Psoas muscle (tissue), 8 donors: ENCODE data around the gene LLGL1. TPM values are rescaled to one million over a fixed set of nuclear protein-coding genes. Genes with fewer than 3 reads are reported as not detected.

ENCODE experiments used
- ATAC-seq, 4 donors: fragments of 200-7000 bp; cut with Tn5 transposase; one replicate each; pipeline ENCODE4 v1.9.1; 2020; ENCODE audit warnings: moderate library complexity in 3 of 4, mild to moderate bottlenecking in 2 of 4
- DNase-seq, 2 donors: peaks; one replicate each; pipeline ENCODE4 v3.0.0-alpha.2; 2020
- H3K27ac ChIP-seq: fragments of 200-600 bp; one replicate; pipeline ENCODE4 v1.8.0; 2022
- H3K27me3 ChIP-seq, 3 donors: fragments of 200-600 bp in 1 of 3; one replicate each; pipeline versions ENCODE4 v1.6.1 to v1.8.0; 2013 to 2022; ENCODE audit warnings: low read length in 2 of 3, mild to moderate bottlenecking in 2 of 3, moderate library complexity in 1 of 3; ENCODE audit not compliant: insufficient read depth in 3 of 3
- H3K36me3 ChIP-seq, 2 donors: fragments of 200-600 bp in 1 of 2; one replicate each; pipeline versions ENCODE4 v1.6.1 to v1.8.0; 2013 to 2022; ENCODE audit warnings: low read depth in 1 of 2, mild to moderate bottlenecking in 1 of 2, moderate library complexity in 1 of 2; ENCODE audit not compliant: insufficient read depth in 1 of 2
- H3K4me1 ChIP-seq: fragments of 200-600 bp; one replicate; pipeline ENCODE4 v1.8.0; 2022
- H3K4me3 ChIP-seq: fragments of 200-600 bp; one replicate; pipeline ENCODE4 v1.8.0; 2022; ENCODE audit warnings: mild to moderate bottlenecking
- H3K9me3 ChIP-seq: fragments of 200-600 bp; one replicate; pipeline ENCODE4 v1.8.0; 2022
- WGBS, 3 donors: extraction: QIAGEN DNeasy Blood & Tissue Kit; methylation state at CpG; one replicate each; pipeline versions ENCODE4 v1.1.6 to v1.1.7; 2013; 5-methylcytosine and 5-hydroxymethylcytosine counted together
- intact Hi-C, 2 donors: fragments of 100-400 bp; cut with DNase I; formaldehyde crosslinking; loops; one replicate each; pipeline versions ENCODE4 v1.11.0 to v1.14.2; 2022
- polyA plus RNA-seq, 3 donors: library from polyadenylated mRNA; stranded (reverse); fragments of 200-250 nt; gene quantifications; one replicate each; pipeline ENCODE4 v1.2.3, GENCODE V29; 2013
- total RNA-seq, 4 donors: library from RNA; stranded (reverse); fragmentation: NEBNext Ultra II Directional in 2 of 4; extraction: Animal tissue kit (Norgen Biotek cat#: 25700) in 2 of 4; gene quantifications; one replicate each; pipeline versions ENCODE4 v1.2.1 to v1.2.4, GENCODE V29; 2021 to 2023
- TF ChIP-seq, protein P1 (sequence below): fragments of 200-600 bp; IDR thresholded peaks from one replicate; pipeline ENCODE4 v1.8.0; 2022; ENCODE audit warnings: antibody characterized with exemption
- donor health status: healthy with polysubstance abuse.
- donor health status: DM: no; HTN: no; CAD: no; lungs with moderate emphysema.
- donor health status: Bipolar disorder and iron deficiency.
- donor health status: healthy.
- donor health status: DM: yes; HTN: yes; CAD: no.
- donor health status: DM: no; HTN: no; CAD: no.
- donor health status: DM: no; HTN: no; CAD: no.
- donor health status: DM: yes; HTN: yes; CAD: no.

LLGL1 gene
- total and polyA plus RNA-seq, 7 donors = 5.1 to 9.5 (median 8.2) TPM

- intact Hi-C loops = no loop called here
- ATAC-seq (peak in 2 of 4 donors; percentile 6 to 29), DNase-seq (no peak)
- no peaks in the 10 kb centered on the region for H3K9me3 ChIP-seq
- H3K4me1 ChIP-seq = peaks cover 88% of the 10 kb centered on the region
- H3K27ac ChIP-seq = peak overlapping the region; percentile 96
- peak overlapping the region; percentile 42 for H3K4me3 ChIP-seq
- peaks cover 8 to 36% of the 10 kb centered on the region in 2 donors for H3K36me3 ChIP-seq
- no peaks in the 10 kb centered on the region for H3K27me3 ChIP-seq
- WGBS, 3 donors = 7 to 14% (median 11%) methylated on average over 3 of the region's 3 CpGs
- TF ChIP-seq, protein P1, sequence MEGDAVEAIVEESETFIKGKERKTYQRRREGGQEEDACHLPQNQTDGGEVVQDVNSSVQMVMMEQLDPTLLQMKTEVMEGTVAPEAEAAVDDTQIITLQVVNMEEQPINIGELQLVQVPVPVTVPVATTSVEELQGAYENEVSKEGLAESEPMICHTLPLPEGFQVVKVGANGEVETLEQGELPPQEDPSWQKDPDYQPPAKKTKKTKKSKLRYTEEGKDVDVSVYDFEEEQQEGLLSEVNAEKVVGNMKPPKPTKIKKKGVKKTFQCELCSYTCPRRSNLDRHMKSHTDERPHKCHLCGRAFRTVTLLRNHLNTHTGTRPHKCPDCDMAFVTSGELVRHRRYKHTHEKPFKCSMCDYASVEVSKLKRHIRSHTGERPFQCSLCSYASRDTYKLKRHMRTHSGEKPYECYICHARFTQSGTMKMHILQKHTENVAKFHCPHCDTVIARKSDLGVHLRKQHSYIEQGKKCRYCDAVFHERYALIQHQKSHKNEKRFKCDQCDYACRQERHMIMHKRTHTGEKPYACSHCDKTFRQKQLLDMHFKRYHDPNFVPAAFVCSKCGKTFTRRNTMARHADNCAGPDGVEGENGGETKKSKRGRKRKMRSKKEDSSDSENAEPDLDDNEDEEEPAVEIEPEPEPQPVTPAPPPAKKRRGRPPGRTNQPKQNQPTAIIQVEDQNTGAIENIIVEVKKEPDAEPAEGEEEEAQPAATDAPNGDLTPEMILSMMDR = no peak
Measured at GRCh38 chr17:18191236-18191667, 34.2 kb upstream of the LLGL1 start.

GRCh38 chr17:18191967-18192366 is 33.5 kb upstream of the LLGL1 start:
- H3K9me3 ChIP-seq = no peaks in the 10 kb centered on the region
- ATAC-seq = peak in 2 of 4 donors; percentile 29 to 34
- peak overlapping the region; percentile 96 for H3K27ac ChIP-seq
- peaks cover 8 to 43% of the 10 kb centered on the region in 2 donors for H3K36me3 ChIP-seq
- DNase-seq = no peak
- peaks cover 92% of the 10 kb centered on the region for H3K4me1 ChIP-seq
- WGBS, 3 donors = 80 to 90% (median 84%) methylated on average over 2 of the region's 2 CpGs
- TF ChIP-seq, protein P1 = peak; percentile 15
- H3K27me3 ChIP-seq = no peaks in the 10 kb centered on the region
- intact Hi-C loops = no loop called here
- no peak overlapping the region for H3K4me3 ChIP-seq

DNA sequence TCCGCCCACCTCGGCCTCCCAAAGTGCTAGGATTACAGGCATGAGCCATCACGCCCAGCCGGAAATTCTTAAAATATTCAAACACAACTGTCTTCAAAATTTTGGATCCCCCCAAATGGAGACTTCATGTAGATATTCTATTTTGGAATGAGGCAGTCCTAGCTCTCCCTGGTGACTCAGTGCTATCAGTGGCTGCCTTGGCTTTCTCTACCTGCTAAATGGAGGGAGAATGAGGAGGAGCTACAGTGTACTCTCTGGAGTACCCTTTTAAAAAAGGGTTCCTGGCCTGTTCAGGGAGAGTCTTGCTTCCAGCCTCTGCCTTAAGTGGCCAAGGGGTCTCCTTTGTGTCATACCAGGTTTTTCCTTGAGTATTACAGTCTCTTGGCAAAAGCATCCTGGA is 31.0 kb upstream of the LLGL1 start:
- TF ChIP-seq, protein P1 = no peak
- peaks cover 90% of the 10 kb centered on the region for H3K4me1 ChIP-seq
- peaks cover 5 to 48% of the 10 kb centered on the region in 2 donors for H3K36me3 ChIP-seq
- H3K27ac ChIP-seq = peak overlapping the region; percentile 70
- ATAC-seq = peak; percentile 42 to 68 (median 51)
- DNase-seq = no peak
- no peaks in the 10 kb centered on the region for H3K9me3 ChIP-seq
- intact Hi-C loops = no loop called here
- H3K27me3 ChIP-seq = no peaks in the 10 kb centered on the region
- WGBS, 3 donors = 70 to 89% (median 73%) methylated on average over 4 of the region's 4 CpGs
- H3K4me3 ChIP-seq = no peak overlapping the region

DNA sequence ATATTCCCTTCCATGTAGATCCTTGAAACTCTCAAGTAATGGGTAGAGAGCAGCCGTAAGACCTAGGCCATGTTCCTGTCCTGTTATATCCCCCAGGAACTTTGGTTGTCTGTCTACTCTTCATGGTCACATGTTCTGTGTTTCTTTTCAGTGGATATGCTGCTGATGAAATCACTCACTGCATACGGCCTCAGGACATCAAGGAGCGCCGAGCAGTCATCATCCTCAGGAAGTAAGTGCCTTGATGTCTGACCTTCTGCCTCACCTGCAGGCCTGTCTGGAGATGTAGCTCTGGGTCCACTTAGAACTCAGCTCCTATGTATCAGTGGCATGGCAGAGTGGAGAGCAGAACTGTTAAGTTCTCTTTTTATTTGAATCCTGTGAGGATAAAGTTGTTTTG is 30.6 kb upstream of the LLGL1 start:
- peaks cover 5 to 51% of the 10 kb centered on the region in 2 donors for H3K36me3 ChIP-seq
- ATAC-seq (no peak), DNase-seq (no peak)
- WGBS, 3 donors = 58 to 75% (median 60%) methylated on average over 4 of the region's 4 CpGs
- H3K4me1 ChIP-seq = peaks cover 86% of the 10 kb centered on the region
- H3K27ac ChIP-seq = peak overlapping the region; percentile 70
- TF ChIP-seq, protein P1 = no peak
- intact Hi-C loops = no loop called here
- no peak overlapping the region for H3K4me3 ChIP-seq
- H3K9me3 ChIP-seq = no peaks in the 10 kb centered on the region
- no peaks in the 10 kb centered on the region for H3K27me3 ChIP-seq

DNA sequence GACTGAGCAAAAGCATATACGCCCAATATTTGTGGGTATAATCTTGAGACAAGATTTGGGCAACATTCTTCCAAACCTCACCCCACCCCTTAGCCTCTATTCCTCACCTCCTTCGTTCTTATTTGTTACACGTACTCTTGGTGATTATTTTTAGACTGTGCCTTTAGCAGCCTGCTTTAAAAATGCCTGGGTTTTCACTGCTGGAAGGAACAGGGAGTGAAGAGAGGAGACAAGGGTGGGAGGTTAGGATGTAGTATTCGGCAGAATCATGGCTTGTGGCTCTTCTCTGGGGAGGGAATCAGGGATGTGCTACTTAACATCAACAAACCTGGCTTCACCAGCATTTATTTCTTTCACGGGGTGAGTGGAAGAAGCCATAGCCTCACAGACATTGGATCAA is 30.2 kb upstream of the LLGL1 start:
- Histone ChIP-seq H3K9me3 (no peaks in the 10 kb centered on the region), H3K27me3 (no peaks in the 10 kb centered on the region), H3K4me3 (no peak overlapping the region), H3K4me1 (peaks cover 82% of the 10 kb centered on the region), H3K27ac (no peak overlapping the region), H3K36me3 (peaks cover 5 to 51% of the 10 kb centered on the region in 2 donors)
- WGBS, 3 donors = 61 to 80% (median 65%) methylated on average over 5 of the region's 5 CpGs
- DNase-seq = no peak
- intact Hi-C loops = no loop called here
- TF ChIP-seq, protein P1 = no peak
- no peak for ATAC-seq
